OCI-LY1 (cell line): ENCODE results near the gene XCR1.

Source experiments
- H2AFZ ChIP-seq: fragments of 200-600 bp; sonication (generic), shearing (Covaris generic); 2 replicates; pipeline ENCODE4 v1.6.0; 2014; ENCODE audit warnings: antibody characterized with exemption, mild to moderate bottlenecking, low read length
- H3F3A ChIP-seq: fragments of 200-600 bp; sonication (generic), shearing (Covaris generic); 2 replicates; pipeline ENCODE4 v1.6.0; 2014; ENCODE audit warnings: mild to moderate bottlenecking, antibody characterized with exemption, low read length, moderate library complexity; ENCODE audit not compliant: insufficient read depth
- H3K27ac ChIP-seq: fragments of 200-600 bp; sonication (generic); 2 replicates; pipeline ENCODE4 v1.5.1; 2014; ENCODE audit warnings: low read length, mixed run types, mild to moderate bottlenecking, low read depth; ENCODE audit not compliant: poor library complexity, severe bottlenecking
- H3K27me3 ChIP-seq: fragments of 200-600 bp; sonication (generic); 2 replicates; pipeline ENCODE4 v1.6.0; 2014; ENCODE audit warnings: antibody characterized with exemption, mild to moderate bottlenecking, low read length, moderate library complexity; ENCODE audit not compliant: insufficient read depth
- H3K36me3 ChIP-seq: fragments of 200-600 bp; sonication (generic); 2 replicates; pipeline ENCODE4 v1.6.1; 2014; ENCODE audit warnings: mild to moderate bottlenecking, antibody characterized with exemption, low read length, moderate library complexity, mixed read lengths; ENCODE audit not compliant: insufficient read depth
- H3K4me1 ChIP-seq: fragments of 200-600 bp; sonication (generic); 2 replicates; pipeline ENCODE4 v1.5.1; 2014; ENCODE audit warnings: mild to moderate bottlenecking, low read length, moderate library complexity; ENCODE audit not compliant: insufficient read depth, severe bottlenecking
- H3K4me2 ChIP-seq: fragments of 200-600 bp; sonication (generic), shearing (Covaris generic); 2 replicates; pipeline ENCODE4 v1.6.1; 2014; ENCODE audit warnings: low read length
- H3K4me3 ChIP-seq: fragments of 200-600 bp; sonication (generic); 2 replicates; pipeline ENCODE4 v1.5.1; 2014; ENCODE audit warnings: low read length, low read depth, mild to moderate bottlenecking, mixed read lengths; ENCODE audit not compliant: poor library complexity, severe bottlenecking
- H3K79me2 ChIP-seq: fragments of 200-600 bp; shearing (Covaris generic); 2 replicates; pipeline ENCODE4 v1.6.1; 2016; ENCODE audit warnings: mixed run types, low read length, mixed read lengths; ENCODE audit not compliant: insufficient read depth
- H3K9ac ChIP-seq: fragments of 200-600 bp; sonication (generic), shearing (Covaris generic); 2 replicates; pipeline ENCODE4 v1.6.1; 2014; ENCODE audit warnings: mild to moderate bottlenecking, low read length, mixed read lengths
- H3K9me2 ChIP-seq: fragments of 200-600 bp; sonication (generic), shearing (Covaris generic); 2 replicates; pipeline ENCODE4 v1.6.1; 2014; ENCODE audit warnings: low read depth, mild to moderate bottlenecking, low read length, mixed read lengths
- H3K9me3 ChIP-seq: fragments of 200-600 bp; shearing (Covaris generic); 2 replicates; pipeline ENCODE4 v1.6.1; 2014; ENCODE audit warnings: low read length, mixed read lengths
- H4K20me1 ChIP-seq: fragments of 200-600 bp; sonication (generic), shearing (Covaris generic); 2 replicates; pipeline ENCODE4 v1.6.0; 2016; ENCODE audit warnings: mild to moderate bottlenecking, low read length; ENCODE audit not compliant: insufficient read depth
- CTCF ChIP-seq: fragments of 200-600 bp; sonication (generic), shearing (Covaris generic); IDR thresholded peaks from 2 replicates; pipeline ENCODE4 v1.5.1; 2017; ENCODE audit warnings: mild to moderate bottlenecking, antibody characterized with exemption, low read length, moderate library complexity, mixed read lengths
- EZH2 ChIP-seq: fragments of 200-600 bp; sonication (generic), shearing (Covaris generic); IDR thresholded peaks from 2 replicates; pipeline ENCODE4 v1.8.0; 2017; ENCODE audit warnings: borderline replicate concordance, mixed run types, mild to moderate bottlenecking, antibody characterized with exemption, low read length, moderate library complexity, mixed read lengths

XCR1 gene

GRCh38 chr3:45981346-45982074 lies 45.8 kb downstream of the XCR1 start:
- H4K20me1 ChIP-seq, result no peaks in the 10 kb centered on the region
- peaks cover 14% of the 10 kb centered on the region for H3K4me1 ChIP-seq
- H3K79me2 ChIP-seq, result no peaks in the 10 kb centered on the region; the same call in 1 of the 2 replicates
- H2AFZ ChIP-seq, result no peak overlapping the region
- no peak overlapping the region for H3K27ac ChIP-seq
- no peaks in the 10 kb centered on the region for H3K9me3 ChIP-seq
- no peaks in the 10 kb centered on the region for H3K9me2 ChIP-seq
- H3K4me3 ChIP-seq, result no peak overlapping the region
- no peak overlapping the region for H3K4me2 ChIP-seq
- TF ChIP-seq EZH2, result no peak
- TF ChIP-seq CTCF, result no peak
- no peak overlapping the region for H3K9ac ChIP-seq
- peaks cover 76% of the 10 kb centered on the region for H3K36me3 ChIP-seq
- H3F3A ChIP-seq, result no peaks in the 10 kb centered on the region
- H3K27me3 ChIP-seq, result no peaks in the 10 kb centered on the region

GRCh38 chr3:45980819-45981218 lies 46.5 kb downstream of the XCR1 start:
- Histone ChIP-seq H3K4me1 (peaks cover 19% of the 10 kb centered on the region), H3K9me3 (no peaks in the 10 kb centered on the region), H3K79me2 (no peaks in the 10 kb centered on the region), H3K9ac (no peak overlapping the region), H2AFZ (no peak overlapping the region), H3K9me2 (no peaks in the 10 kb centered on the region), H3K36me3 (peaks cover 83% of the 10 kb centered on the region), H3K27me3 (no peaks in the 10 kb centered on the region), H3F3A (no peaks in the 10 kb centered on the region), H3K27ac (no peak overlapping the region), H4K20me1 (no peaks in the 10 kb centered on the region), H3K4me3 (no peak overlapping the region), H3K4me2 (no peak overlapping the region)
- TF ChIP-seq CTCF (no peak), EZH2 (no peak)

- no peak overlapping the region for H2AFZ ChIP-seq
- H3K36me3 ChIP-seq, result peaks cover 88% of the 10 kb centered on the region
- H3K79me2 ChIP-seq, result no peaks in the 10 kb centered on the region
- TF ChIP-seq EZH2, result no peak
- no peak for TF ChIP-seq CTCF
- no peaks in the 10 kb centered on the region for H3K9me2 ChIP-seq
- H4K20me1 ChIP-seq, result no peaks in the 10 kb centered on the region
- H3F3A ChIP-seq, result no peaks in the 10 kb centered on the region
- H3K9ac ChIP-seq, result no peak overlapping the region
- peaks cover 23% of the 10 kb centered on the region for H3K4me1 ChIP-seq
- no peak overlapping the region for H3K4me2 ChIP-seq
- no peak overlapping the region for H3K27ac ChIP-seq
- no peak overlapping the region for H3K4me3 ChIP-seq
- no peaks in the 10 kb centered on the region for H3K9me3 ChIP-seq
- H3K27me3 ChIP-seq, result no peaks in the 10 kb centered on the region
These were observed 47.0 kb downstream of the XCR1 start for GRCh38 chr3:45980229-45980813.
